ENCODE data around the gene UPF3A.

- TF ChIP-seq CTCF (conservative IDR thresholded peaks at IDR 0.05 in 1 of 2, IDR thresholded peaks at IDR 0.05 in 1 of 2; ENCODE audit: extremely low read depth in 1 of 2, insufficient read depth in 1 of 2, low read depth in 1 of 2, low read length in 2 of 2) (no peak), EZH2 (IDR thresholded peaks at IDR 0.05; ENCODE audit: borderline replicate concordance, low read length) (no peak)
Measured at GRCh38 chr13:114279146-114279545, 2.3 kb upstream of the UPF3A start.

Data from mammary epithelial cell (primary cell).